NB4 (cell line): ENCODE results near the gene MUC5B.

Experiments used
- DNase-seq: peaks from one replicate; pipeline ENCODE4 v3.0.0; 2010; ENCODE audit warnings: low read depth
- H3K4me3 ChIP-seq: one replicate; pipeline ENCODE4 v1.5.1; 2011; ENCODE audit warnings: mild to moderate bottlenecking, low read depth, low read length, moderate library complexity
- CTCF ChIP-seq: IDR thresholded peaks from one replicate; pipeline ENCODE4 v1.5.1; 2012; ENCODE audit warnings: low read depth, low read length
- MAX ChIP-seq: IDR thresholded peaks from 2 replicates; pipeline ENCODE4 v1.6.1; 2011; ENCODE audit warnings: low read depth, low read length
- MYC ChIP-seq: IDR thresholded peaks from 2 replicates; pipeline ENCODE4 v1.6.1; 2011; ENCODE audit warnings: low read depth, low read length
- POLR2A ChIP-seq: IDR thresholded peaks from 2 replicates; pipeline ENCODE4 v1.6.1; 2011; ENCODE audit warnings: mild to moderate bottlenecking; ENCODE audit not compliant: insufficient read length; ENCODE audit errors: extremely low read depth

Gene MUC5B

GRCh38 chr11:1304380-1304779, 81.5 kb downstream of the MUC5B start:
- TF ChIP-seq MYC (no peak), POLR2A (no peak), MAX (no peak), CTCF (no peak)
- no peak for DNase-seq

GRCh38 chr11:1305063-1305495, 82.2 kb downstream of the MUC5B start:
- H3K4me3 ChIP-seq = no peak overlapping the region
- DNase-seq = no peak
- TF ChIP-seq MYC (no peak), MAX (no peak), CTCF (no peak), POLR2A (no peak)

More at GRCh38 chr11:1304380-1304779, 81.5 kb downstream of the MUC5B start:
- H3K4me3 ChIP-seq = no peak overlapping the region

- H3K4me3 ChIP-seq = no peak overlapping the region
- no peak for DNase-seq
- TF ChIP-seq POLR2A (no peak), MYC (no peak), MAX (no peak), CTCF (no peak)
Observed at GRCh38 chr11:1305501-1306056, 82.7 kb downstream of the MUC5B start.

- no peak for TF ChIP-seq POLR2A
- TF ChIP-seq CTCF = no peak
- TF ChIP-seq MAX = no peak
- H3K4me3 ChIP-seq = no peak overlapping the region
- no peak for DNase-seq
Observed at GRCh38 chr11:1306186-1307162, 83.6 kb downstream of the MUC5B start.

GRCh38 chr11:1307163-1307870, 84.5 kb downstream of the MUC5B start:
- TF ChIP-seq POLR2A = no peak
- no peak for TF ChIP-seq MAX
- TF ChIP-seq CTCF = no peak
- TF ChIP-seq MYC = no peak
- H3K4me3 ChIP-seq = no peak overlapping the region
- peak; percentile 68 for DNase-seq
